NT2/D1 (cell line): ENCODE results near the gene CPN2.

Experiments used
- DNase-seq: peaks from one replicate; pipeline ENCODE4 v3.0.0-alpha.2; 2011; ENCODE audit warnings: low read depth, low spot score
- H3K27me3 ChIP-seq: 2 replicates; pipeline ENCODE4 v1.6.0; 2011; ENCODE audit warnings: mild to moderate bottlenecking; ENCODE audit not compliant: insufficient read length, insufficient read depth
- H3K36me3 ChIP-seq: 2 replicates; pipeline ENCODE4 v1.6.1; 2011; ENCODE audit warnings: mild to moderate bottlenecking, low read length, mixed read lengths; ENCODE audit not compliant: insufficient read depth, insufficient read length
- H3K4me1 ChIP-seq: 2 replicates; pipeline ENCODE4 v1.5.1; 2011; ENCODE audit not compliant: insufficient read depth, insufficient read length
- H3K4me3 ChIP-seq: 2 replicates; pipeline ENCODE4 v1.5.1; 2011; ENCODE audit warnings: low read depth; ENCODE audit not compliant: insufficient read length
- H3K9ac ChIP-seq: 2 replicates; pipeline ENCODE4 v1.6.0; 2011; ENCODE audit warnings: low read depth; ENCODE audit not compliant: insufficient read length
- H3K9me3 ChIP-seq: 2 replicates; pipeline ENCODE4 v1.5.1; 2011; ENCODE audit warnings: mild to moderate bottlenecking, low read length; ENCODE audit not compliant: insufficient read depth
- SUZ12 ChIP-seq: IDR thresholded peaks from 2 replicates; pipeline ENCODE4 v1.6.1; 2011; ENCODE audit not compliant: insufficient read length, insufficient read depth; ENCODE audit errors: extremely low read depth
- YY1 ChIP-seq: IDR thresholded peaks from 2 replicates; pipeline ENCODE4 v1.6.1; 2011; ENCODE audit not compliant: insufficient read length, insufficient read depth
- ZNF274 ChIP-seq: IDR thresholded peaks from 2 replicates; pipeline ENCODE4 v1.6.1; 2011; ENCODE audit warnings: mild to moderate bottlenecking, low read depth, low read length

The CPN2 gene

GRCh38 chr3:194365978-194366490, 14.9 kb upstream of the CPN2 start:
- Histone ChIP-seq H3K4me1 (peaks cover 16% of the 10 kb centered on the region), H3K4me3 (no peak overlapping the region), H3K9me3 (no peaks in the 10 kb centered on the region), H3K36me3 (no peaks in the 10 kb centered on the region), H3K27me3 (peaks cover 11% of the 10 kb centered on the region), H3K9ac (no peak overlapping the region)
- DNase-seq = no peak
- no peak for TF ChIP-seq ZNF274
- no peak for TF ChIP-seq YY1
- no peak for TF ChIP-seq SUZ12

GRCh38 chr3:194365526-194365925, 14.4 kb upstream of the CPN2 start:
- peaks cover 13% of the 10 kb centered on the region for H3K4me1 ChIP-seq
- no peak overlapping the region for H3K9ac ChIP-seq
- no peak overlapping the region for H3K4me3 ChIP-seq
- H3K9me3 ChIP-seq = no peaks in the 10 kb centered on the region
- no peak for TF ChIP-seq YY1
- TF ChIP-seq SUZ12 = no peak
- no peak for TF ChIP-seq ZNF274
- peaks cover 11% of the 10 kb centered on the region for H3K27me3 ChIP-seq
- H3K36me3 ChIP-seq = no peaks in the 10 kb centered on the region
- no peak for DNase-seq

GRCh38 chr3:194364652-194365434, 13.7 kb upstream of the CPN2 start:
- no peak for DNase-seq
- H3K9me3 ChIP-seq = no peaks in the 10 kb centered on the region
- H3K27me3 ChIP-seq = peaks cover 11% of the 10 kb centered on the region
- TF ChIP-seq ZNF274 (no peak), SUZ12 (no peak), YY1 (no peak)
- no peak overlapping the region for H3K9ac ChIP-seq
- H3K4me1 ChIP-seq = peaks cover 13% of the 10 kb centered on the region
- no peak overlapping the region for H3K4me3 ChIP-seq
- H3K36me3 ChIP-seq = no peaks in the 10 kb centered on the region

GRCh38 chr3:194364314-194364651, 13.2 kb upstream of the CPN2 start:
- peaks cover 12% of the 10 kb centered on the region for H3K4me1 ChIP-seq
- no peak for TF ChIP-seq SUZ12
- TF ChIP-seq YY1 = no peak
- TF ChIP-seq ZNF274 = no peak
- no peak overlapping the region for H3K9ac ChIP-seq
- H3K36me3 ChIP-seq = no peaks in the 10 kb centered on the region
- no peak overlapping the region for H3K4me3 ChIP-seq
- no peak for DNase-seq
- H3K9me3 ChIP-seq = no peaks in the 10 kb centered on the region
- peaks cover 8% of the 10 kb centered on the region for H3K27me3 ChIP-seq

GRCh38 chr3:194360568-194360967, 9.4 kb upstream of the CPN2 start:
- H3K36me3 ChIP-seq = no peaks in the 10 kb centered on the region
- no peaks in the 10 kb centered on the region for H3K27me3 ChIP-seq
- no peak overlapping the region for H3K4me3 ChIP-seq
- no peak overlapping the region for H3K9ac ChIP-seq
- peaks cover 1% of the 10 kb centered on the region for H3K4me1 ChIP-seq
- DNase-seq = no peak
- TF ChIP-seq ZNF274 (no peak), SUZ12 (no peak)
- H3K9me3 ChIP-seq = no peaks in the 10 kb centered on the region

- no peak for DNase-seq
- no peaks in the 10 kb centered on the region for H3K4me1 ChIP-seq
- H3K36me3 ChIP-seq = no peaks in the 10 kb centered on the region
- no peak overlapping the region for H3K4me3 ChIP-seq
- TF ChIP-seq ZNF274 (no peak), YY1 (no peak)
- no peaks in the 10 kb centered on the region for H3K27me3 ChIP-seq
- no peaks in the 10 kb centered on the region for H3K9me3 ChIP-seq
- H3K9ac ChIP-seq = no peak overlapping the region
Observed at GRCh38 chr3:194357681-194358080, 6.6 kb upstream of the CPN2 start.

GRCh38 chr3:194355379-194355778, 4.3 kb upstream of the CPN2 start:
- DNase-seq = no peak
- H3K4me1 ChIP-seq = peaks cover 13% of the 10 kb centered on the region
- no peak overlapping the region for H3K9ac ChIP-seq
- no peaks in the 10 kb centered on the region for H3K36me3 ChIP-seq
- no peak for TF ChIP-seq ZNF274
- no peak for TF ChIP-seq YY1
- no peak for TF ChIP-seq SUZ12
- H3K4me3 ChIP-seq = no peak overlapping the region
- no peaks in the 10 kb centered on the region for H3K9me3 ChIP-seq
- no peaks in the 10 kb centered on the region for H3K27me3 ChIP-seq

GRCh38 chr3:194354315-194354714, 3.2 kb upstream of the CPN2 start:
- Histone ChIP-seq H3K36me3 (no peaks in the 10 kb centered on the region), H3K9me3 (no peaks in the 10 kb centered on the region), H3K4me1 (peaks cover 13% of the 10 kb centered on the region), H3K4me3 (no peak overlapping the region), H3K27me3 (no peaks in the 10 kb centered on the region), H3K9ac (no peak overlapping the region)
- DNase-seq = no peak
- no peak for TF ChIP-seq YY1
- no peak for TF ChIP-seq ZNF274
- no peak for TF ChIP-seq SUZ12
